NCI-H2171 (cell line): ENCODE data around the gene TMEM135.

Experiments
- DNase-seq: peaks from one replicate; lab custom pipeline; 2025; lab: John Stamatoyannopoulos, UW

TMEM135 gene

DNA sequence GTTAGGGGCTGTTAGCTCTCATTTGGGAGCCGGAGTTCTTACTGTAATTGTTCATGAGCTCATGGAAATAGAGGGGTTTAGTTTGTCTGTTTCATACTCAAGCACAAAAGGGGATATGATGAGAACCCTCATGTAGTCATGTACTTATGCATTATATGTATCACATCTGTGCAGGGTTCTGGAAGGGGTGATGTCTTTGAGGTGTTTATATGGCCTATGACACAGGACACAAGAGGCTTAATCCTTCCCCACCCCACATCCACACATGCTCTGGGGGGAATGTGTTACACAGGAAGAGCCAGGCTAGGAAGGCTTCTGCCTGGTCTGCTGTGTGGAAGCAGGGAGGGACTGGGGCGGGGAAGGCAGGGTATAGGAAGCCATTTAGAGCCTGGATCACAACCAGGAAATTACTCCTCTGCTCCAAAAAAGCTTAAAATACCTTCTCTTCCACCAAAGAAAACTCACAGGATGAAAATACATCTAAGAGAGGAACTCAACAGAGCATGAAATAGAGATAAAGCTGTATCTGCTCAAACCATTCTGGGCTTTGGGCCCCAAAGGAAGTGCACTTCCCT, 316.1 kb downstream of the TMEM135 start:
- DNase-seq, result no peak

GRCh38 chr11:87355596-87355995, 317.9 kb downstream of the TMEM135 start:
- DNase-seq, result no peak

GRCh38 chr11:87356428-87356827, 318.7 kb downstream of the TMEM135 start:
- DNase-seq, result no peak

DNA sequence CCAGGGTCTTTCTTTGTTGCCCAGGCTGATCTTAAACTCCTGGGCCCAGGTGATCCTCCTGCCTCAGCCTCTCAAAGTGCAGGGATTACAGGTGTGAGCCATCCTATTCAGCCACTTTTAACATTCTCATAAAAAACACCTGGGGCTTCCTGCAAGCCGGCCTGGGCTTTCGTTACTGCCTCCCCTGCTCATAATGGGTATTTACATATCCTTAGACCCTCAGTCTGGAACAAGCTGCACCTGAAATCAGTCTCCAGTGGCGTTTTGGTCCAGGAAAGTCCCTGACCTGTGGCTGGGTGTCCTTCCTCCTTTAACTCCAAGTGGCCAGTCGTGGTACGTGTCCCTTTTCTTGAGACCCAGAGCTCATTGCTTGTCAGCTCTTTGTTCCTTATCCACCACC, 320.7 kb downstream of the TMEM135 start:
- no peak for DNase-seq

GRCh38 chr11:87359401-87359800, 321.7 kb downstream of the TMEM135 start:
- no peak for DNase-seq

DNA sequence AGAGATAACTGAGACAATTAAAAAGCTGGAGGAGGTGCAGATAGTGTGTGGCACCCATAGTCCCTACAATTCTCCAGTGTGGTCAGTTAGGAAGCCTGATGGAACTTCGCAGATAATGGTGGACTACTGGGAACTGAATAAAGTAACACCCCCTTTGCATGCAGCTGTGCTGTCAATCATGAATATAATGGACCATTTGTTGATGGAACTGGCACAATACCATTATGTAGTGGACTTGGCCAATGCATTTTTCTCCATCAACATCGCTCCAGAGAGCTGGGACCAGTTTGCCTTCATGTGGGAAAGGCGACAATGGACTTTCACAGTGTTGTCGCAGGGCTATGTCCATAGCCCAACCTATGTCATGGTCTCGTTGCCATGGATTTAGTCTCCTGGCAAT, 324.2 kb downstream of the TMEM135 start:
- no peak for DNase-seq

- no peak for DNase-seq
These were observed 328.6 kb downstream of the TMEM135 start for GRCh38 chr11:87366346-87366745.

DNA sequence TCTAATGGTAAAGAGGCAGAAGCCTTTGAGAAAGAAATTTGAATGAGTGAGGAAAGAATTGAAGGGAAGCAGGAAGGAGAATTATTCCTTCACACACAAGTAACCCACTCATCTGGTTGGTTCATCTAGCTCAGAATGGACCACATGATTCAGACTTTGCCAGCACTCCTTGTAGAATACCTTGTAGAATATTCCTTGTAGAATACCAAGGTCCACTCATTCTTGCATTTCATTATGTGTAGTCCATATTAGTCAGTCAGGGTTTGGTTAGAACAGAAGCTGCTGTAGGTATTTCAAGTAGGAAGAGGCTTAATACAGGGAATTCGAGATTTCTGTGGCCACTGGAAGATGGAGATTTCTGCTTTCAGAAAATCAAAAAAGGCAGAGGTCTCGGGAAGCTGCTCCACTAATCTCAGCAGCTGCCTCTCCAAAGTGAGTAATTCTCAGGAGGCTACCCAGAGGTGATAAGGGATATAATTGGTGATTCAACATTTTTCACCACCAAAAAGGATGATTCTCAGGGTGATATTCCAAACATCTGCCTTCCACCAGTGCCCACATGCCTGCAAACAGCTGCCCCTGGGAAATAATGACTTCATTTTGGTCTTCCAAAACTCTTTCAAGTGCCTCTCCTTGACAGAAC, 329.1 kb downstream of the TMEM135 start:
- DNase-seq, result no peak

GRCh38 chr11:87368151-87368550, 330.4 kb downstream of the TMEM135 start:
- DNase-seq, result no peak

DNA sequence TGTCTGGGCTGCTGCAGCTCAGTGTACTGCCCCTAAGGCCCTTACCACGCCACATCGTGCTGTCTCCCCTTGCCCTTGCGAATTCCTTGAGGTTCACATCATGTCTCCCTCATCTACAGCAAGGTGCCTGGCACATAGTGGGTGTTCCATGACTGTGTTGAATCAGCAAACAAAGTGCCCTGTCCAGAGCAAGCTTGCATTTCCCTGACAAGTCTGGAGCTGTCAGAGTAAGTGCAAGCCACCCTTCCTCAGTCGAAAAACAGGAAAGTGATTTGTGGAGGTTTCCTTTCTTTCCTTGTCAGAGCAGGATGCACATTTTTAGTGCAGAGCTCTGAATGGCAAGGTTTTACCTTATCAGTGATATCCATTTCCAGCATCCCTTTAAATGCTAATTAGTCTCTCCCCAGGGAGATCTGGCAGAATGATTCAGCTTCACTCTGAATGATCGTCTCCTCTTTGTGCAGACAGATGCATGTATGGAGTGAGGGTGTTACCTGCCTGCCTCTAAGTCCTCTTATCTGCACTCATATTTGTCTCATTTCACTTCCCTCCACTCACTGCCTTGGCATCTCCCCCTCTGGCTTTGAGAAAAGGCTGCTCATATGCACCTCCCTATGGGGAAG, 331.2 kb downstream of the TMEM135 start:
- peak; percentile 55 for DNase-seq

- no peak for DNase-seq
These were observed 332.2 kb downstream of the TMEM135 start for GRCh38 chr11:87369888-87370287.

DNA sequence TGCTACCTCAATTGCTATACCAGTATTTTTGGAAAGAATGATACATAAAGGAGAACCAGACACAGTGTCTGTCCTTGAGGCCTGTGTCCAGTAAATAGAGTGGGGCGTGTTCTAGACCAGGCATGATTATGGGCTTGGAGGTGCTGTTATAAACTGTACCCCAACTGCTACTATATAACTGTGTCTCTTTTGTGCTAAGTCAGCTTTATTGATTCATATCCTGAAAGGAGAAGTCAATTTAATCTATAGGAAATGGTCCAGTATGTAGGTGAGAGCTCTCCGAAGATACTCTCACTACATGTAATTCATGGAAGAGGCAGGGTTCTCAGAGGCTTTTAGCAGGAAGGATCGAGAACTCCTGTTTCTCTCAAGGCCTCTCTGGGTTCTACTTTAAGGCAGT, 334.3 kb downstream of the TMEM135 start:
- DNase-seq, result no peak
